ENCODE measurements around the gene DOCK4. TPM values are rescaled to one million over a fixed set of nuclear protein-coding genes. Genes with fewer than 3 reads are reported as not detected.
A peak's percentile ranks its signal among the peaks of the same experiment; 100 is the strongest.

The DOCK4 gene
- polyA plus RNA-seq, 3 donors: 19.3 to 22.7 (median 20.0) TPM

- DNase-seq (ENCODE audit: low read depth in 3 of 3, low spot score in 2 of 3): no peak
These were observed 452.2 kb downstream of the DOCK4 start for GRCh38 chr7:111753968-111754367.

- DNase-seq (ENCODE audit: low read depth in 3 of 3, low spot score in 2 of 3): no peak
These were observed 454.1 kb downstream of the DOCK4 start for GRCh38 chr7:111752022-111752582.

DNA sequence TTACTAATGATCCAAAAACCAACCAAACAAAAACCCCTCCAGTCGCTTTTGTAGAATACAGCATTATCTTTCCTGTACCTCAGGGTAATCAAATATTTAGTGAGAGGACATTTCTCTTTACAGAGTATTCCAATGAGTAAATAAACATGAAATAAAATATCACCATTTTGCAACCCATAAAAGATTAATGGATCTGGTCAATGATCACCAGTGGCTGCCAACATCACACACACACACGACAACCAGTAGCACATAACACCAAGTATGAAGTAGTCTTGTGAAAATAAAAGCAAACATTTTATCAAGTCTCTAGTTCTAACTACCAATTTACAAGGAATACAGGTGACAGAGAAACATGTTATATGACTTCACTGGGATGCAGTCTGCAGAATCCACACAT lies 455.3 kb downstream of the DOCK4 start:
- no peak for DNase-seq (ENCODE audit: low read depth in 3 of 3, low spot score in 2 of 3)

DNA sequence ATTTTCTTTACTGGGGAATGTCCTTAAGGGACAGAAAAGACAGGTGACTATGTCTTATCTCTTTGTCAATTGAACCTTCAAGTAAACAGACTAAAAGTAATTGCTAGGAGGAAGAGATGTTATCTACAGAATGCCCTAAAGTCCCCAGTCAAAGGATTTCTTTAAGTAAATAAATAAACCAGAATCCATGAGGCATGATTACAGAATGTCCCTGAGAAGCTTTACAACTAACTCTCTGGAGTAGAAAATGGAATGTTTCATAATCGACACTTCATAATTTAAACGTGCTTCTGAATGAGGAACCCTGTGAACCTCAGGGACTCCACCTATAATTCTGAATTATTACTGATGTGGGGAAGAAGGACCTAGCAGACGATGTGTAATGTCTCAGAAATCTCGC lies 456.0 kb downstream of the DOCK4 start:
- DNase-seq (ENCODE audit: low read depth in 3 of 3, low spot score in 2 of 3): no peak

DNA sequence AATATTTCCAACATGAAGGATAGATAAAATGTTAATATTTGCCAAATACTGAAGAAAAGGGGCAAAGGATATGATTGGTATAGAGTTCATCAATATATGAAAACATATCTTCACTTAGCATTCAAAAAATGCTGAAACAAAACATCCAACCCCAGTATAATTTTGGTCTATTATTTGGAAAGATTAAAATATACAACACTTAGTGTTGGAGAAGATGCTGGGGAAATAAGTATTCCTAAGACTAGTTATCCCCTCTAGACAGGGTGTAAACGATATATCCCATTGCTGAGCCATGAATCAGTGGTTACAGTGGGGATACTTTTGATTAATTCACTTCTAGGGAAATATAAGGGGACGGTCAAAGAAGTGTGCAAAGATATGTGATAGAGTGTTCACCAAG lies 456.6 kb downstream of the DOCK4 start:
- DNase-seq (ENCODE audit: low read depth in 3 of 3, low spot score in 2 of 3): no peak

GRCh38 chr7:111747718-111748117 lies 458.5 kb downstream of the DOCK4 start:
- no peak for DNase-seq (ENCODE audit: low read depth in 3 of 3, low spot score in 2 of 3)

- DNase-seq (ENCODE audit: low read depth in 3 of 3, low spot score in 2 of 3): no peak
These were observed 459.2 kb downstream of the DOCK4 start for GRCh38 chr7:111746950-111747349.

DNA sequence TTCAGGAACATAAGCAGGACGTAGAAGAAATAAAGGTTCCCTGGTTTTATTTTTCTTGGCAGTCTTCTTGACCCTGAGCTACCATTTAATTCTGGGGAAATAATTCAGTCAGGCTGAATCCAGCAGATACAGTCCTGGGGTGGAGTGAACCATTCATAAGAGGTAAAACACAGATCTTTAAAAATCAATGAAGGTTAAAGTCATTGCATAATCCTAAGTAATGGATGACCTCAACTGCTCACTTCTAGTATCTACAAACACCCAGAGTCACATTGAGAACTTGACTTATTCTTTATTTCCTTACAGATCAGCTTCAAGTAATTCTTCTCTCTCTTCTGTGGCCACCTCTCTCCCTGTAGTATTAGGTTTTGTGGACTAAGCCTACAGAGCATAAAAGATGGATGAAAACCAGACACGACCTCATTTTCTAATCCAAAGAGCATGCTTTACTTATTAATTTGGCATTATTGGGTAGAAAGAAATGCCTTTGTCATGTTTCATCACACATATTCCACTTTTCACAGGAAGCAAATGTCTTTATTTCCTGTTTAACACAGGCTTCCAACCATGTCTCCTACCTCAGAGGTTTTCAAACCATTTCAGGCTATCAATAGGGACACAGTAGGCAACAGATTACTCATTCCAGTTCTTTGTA lies 461.6 kb downstream of the DOCK4 start:
- no peak for DNase-seq (ENCODE audit: low read depth in 3 of 3, low spot score in 2 of 3)

GRCh38 chr7:111743244-111743847 lies 462.9 kb downstream of the DOCK4 start:
- DNase-seq (ENCODE audit: low read depth in 3 of 3, low spot score in 2 of 3): no peak

DNA sequence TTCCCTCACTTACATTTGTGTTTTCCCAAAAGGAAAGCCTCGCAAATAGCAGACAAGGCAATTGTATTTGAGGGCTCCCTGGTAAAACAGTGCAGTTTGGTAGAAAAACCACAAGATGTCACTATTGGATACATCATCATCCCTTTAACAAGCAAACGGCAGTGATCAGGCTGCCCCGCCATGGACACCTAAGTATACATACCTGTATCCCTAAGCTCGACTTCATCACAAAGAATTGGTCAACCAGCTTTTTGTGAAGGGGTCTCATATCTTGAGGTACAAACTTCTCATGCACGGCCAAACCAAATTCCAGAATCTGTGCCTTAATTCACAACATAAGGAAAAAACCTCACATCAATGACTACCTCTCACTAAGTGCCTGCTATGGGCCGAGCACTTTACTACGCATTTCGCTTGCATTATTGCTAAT lies 464.4 kb downstream of the DOCK4 start:
- peak; percentile 47 to 54 (median 53) for DNase-seq (ENCODE audit: low read depth in 3 of 3, low spot score in 2 of 3)

GRCh38 chr7:111740942-111741341 lies 465.3 kb downstream of the DOCK4 start:
- DNase-seq (ENCODE audit: low read depth in 3 of 3, low spot score in 2 of 3): no peak

- no peak for DNase-seq (ENCODE audit: low read depth in 3 of 3, low spot score in 2 of 3)
These were observed 469.7 kb downstream of the DOCK4 start for GRCh38 chr7:111736552-111736874.

GRCh38 chr7:111735661-111736551 lies 470.3 kb downstream of the DOCK4 start:
- DNase-seq (ENCODE audit: low read depth in 3 of 3, low spot score in 2 of 3): peak in 2 of 3 donors; percentile 48 to 55

- no peak for DNase-seq (ENCODE audit: low read depth in 3 of 3, low spot score in 2 of 3)
These were observed 471.1 kb downstream of the DOCK4 start for GRCh38 chr7:111734954-111735660.

DNA sequence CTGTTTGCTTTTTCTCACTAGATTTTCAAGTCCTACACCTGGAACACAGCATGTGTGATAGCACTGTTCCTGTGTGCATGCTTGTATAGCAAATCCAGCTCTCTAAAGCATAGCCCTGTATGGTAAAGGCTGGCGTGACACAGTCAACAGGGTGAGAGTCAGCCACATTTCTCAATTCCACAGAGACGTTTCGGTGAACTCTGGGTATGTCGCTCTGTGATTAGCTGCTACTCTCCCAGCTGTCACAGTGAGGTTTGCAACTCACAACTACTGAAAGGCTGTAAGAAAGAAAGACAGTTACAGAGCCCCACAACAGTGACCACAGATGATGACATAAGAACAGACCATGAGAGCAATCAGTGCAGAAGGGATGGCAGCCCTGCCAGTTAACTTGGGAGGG lies 473.3 kb downstream of the DOCK4 start:
- no peak for DNase-seq (ENCODE audit: low read depth in 3 of 3, low spot score in 2 of 3)

DNA sequence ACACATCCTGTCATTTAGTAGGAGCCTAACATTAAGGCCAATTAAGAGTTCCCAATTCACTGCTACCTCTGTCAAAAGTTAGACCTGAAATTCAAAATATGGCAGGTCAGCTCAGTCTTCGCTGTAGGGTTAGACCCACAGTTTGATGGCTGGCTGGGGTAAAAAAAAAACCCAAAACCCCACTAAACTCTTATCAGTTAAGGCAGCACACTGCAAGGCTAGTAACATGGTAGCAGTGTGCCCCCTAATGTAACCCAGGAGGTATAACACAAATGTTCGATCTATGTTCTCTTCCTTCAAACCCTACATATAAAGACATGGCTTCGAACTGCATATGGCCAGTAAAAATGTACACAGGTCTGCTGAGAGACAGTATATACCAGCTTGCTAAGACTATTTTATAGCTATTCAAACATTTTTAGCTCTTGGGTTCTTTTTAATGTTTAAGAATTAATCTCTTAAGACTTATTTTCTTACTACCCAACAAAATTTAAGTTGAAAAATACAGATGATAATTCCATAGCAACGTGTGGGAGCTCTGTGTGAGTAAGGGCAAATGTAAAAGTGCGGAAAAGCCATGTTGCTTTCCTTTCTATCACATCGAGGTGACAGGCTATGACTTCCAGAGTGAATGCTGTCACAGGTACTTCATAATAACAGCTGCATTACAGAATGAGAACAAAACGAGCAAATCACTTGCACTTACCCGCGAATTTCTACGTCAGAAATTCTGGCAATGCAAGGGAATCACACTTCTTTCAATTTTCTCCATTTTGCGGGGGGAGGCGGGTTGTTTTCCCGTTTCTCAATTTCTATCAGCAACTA lies 475.5 kb downstream of the DOCK4 start:
- no peak for DNase-seq (ENCODE audit: low read depth in 3 of 3, low spot score in 2 of 3)

DNA sequence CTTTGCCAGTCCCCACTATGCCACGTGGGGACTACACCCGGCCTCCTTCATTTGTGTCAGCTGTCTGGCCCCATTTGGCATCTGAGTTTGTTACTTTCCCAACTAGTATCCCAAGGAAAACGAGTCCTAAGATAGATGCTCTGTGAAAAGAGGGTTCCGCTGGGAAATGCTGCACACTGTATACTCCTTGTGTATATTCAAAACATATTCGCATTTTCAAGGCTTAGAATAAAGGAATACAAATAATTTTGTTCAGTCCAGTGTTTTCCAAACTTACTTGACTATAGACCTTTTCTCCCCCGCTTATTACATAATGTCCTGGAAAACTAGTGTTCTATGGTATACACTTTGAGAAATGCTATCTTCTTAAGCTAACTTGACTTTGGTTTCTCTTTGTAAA lies 476.1 kb downstream of the DOCK4 start:
- no peak for DNase-seq (ENCODE audit: low read depth in 3 of 3, low spot score in 2 of 3)

- no peak for DNase-seq (ENCODE audit: low read depth in 3 of 3, low spot score in 2 of 3)
These were observed 476.7 kb downstream of the DOCK4 start for GRCh38 chr7:111729483-111729882.

DNA sequence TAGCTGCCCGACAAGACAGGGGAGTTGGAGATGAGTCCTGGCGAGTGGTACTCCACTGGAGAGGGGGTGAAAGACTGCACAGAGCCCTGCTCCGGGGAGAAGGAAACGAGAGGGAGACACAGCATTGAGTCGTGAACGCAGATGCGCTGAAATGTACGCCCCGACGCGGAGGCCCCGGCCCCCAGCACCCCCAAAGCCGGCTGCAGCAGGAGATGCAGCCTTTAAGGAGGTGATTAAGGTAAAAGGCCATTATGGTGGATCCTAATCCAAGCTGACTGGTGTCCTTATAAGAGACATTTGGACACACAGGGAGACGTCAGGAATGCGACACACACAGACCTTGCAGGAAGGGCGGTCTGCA lies 477.6 kb downstream of the DOCK4 start:
- DNase-seq (ENCODE audit: low read depth in 3 of 3, low spot score in 2 of 3): no peak

Data from right renal cortex interstitium (tissue), 3 donors.